ENCODE results near the gene BCOR. TPM values are rescaled to one million over a fixed set of nuclear protein-coding genes. Genes with fewer than 3 reads are reported as not detected.

BCOR gene
- total RNA-seq, 4 donors from 2014 or later: 23.8 to 37.5 (median 31.1) TPM

GRCh38 chrX:40047485-40047884 is 50.3 kb downstream of the BCOR start:
- TF ChIP-seq POLR2A (IDR thresholded peaks at IDR 0.05) (no peak), CTCF (IDR thresholded peaks at IDR 0.05) (no peak)
- intact Hi-C loops (cut with DNase I; ENCODE audit: low total_unique reads): no loop called here
- no peak for DNase-seq (ENCODE audit: low spot score in 2 of 2)

GRCh38 chrX:40043895-40044294 is 53.9 kb downstream of the BCOR start:
- H3K4me3 ChIP-seq (ENCODE audit: low read depth, poor library complexity, severe bottlenecking): no peak overlapping the region
- WGBS, 2 donors: 53 to 69% methylated on average over 3 of the region's 3 CpGs
- DNase-seq (ENCODE audit: low spot score in 2 of 2): no peak
- TF ChIP-seq CTCF (IDR thresholded peaks at IDR 0.05): no peak
- no peak for TF ChIP-seq POLR2A (IDR thresholded peaks at IDR 0.05)
- intact Hi-C loops (cut with DNase I; ENCODE audit: low total_unique reads): no loop called here

More at GRCh38 chrX:40047485-40047884, 50.3 kb downstream of the BCOR start:
- H3K4me3 ChIP-seq (ENCODE audit: low read depth, poor library complexity, severe bottlenecking): no peak overlapping the region

- no peak for TF ChIP-seq CTCF (IDR thresholded peaks at IDR 0.05)
- no peak for TF ChIP-seq POLR2A (IDR thresholded peaks at IDR 0.05)
Observed at GRCh38 chrX:40041915-40042314, 55.8 kb downstream of the BCOR start.

GRCh38 chrX:40040686-40041461 is 56.9 kb downstream of the BCOR start:
- WGBS, 2 donors: 50 to 54% methylated on average over 4 of the region's 4 CpGs
- intact Hi-C loops (cut with DNase I; ENCODE audit: low total_unique reads): no loop called here
- DNase-seq (ENCODE audit: low spot score in 2 of 2): no peak
- H3K4me3 ChIP-seq (ENCODE audit: low read depth, poor library complexity, severe bottlenecking): no peak overlapping the region
- TF ChIP-seq POLR2A (IDR thresholded peaks at IDR 0.05) (no peak), CTCF (IDR thresholded peaks at IDR 0.05) (no peak)

More at GRCh38 chrX:40041915-40042314, 55.8 kb downstream of the BCOR start:
- H3K4me3 ChIP-seq (ENCODE audit: low read depth, poor library complexity, severe bottlenecking): no peak overlapping the region
- DNase-seq (ENCODE audit: low spot score in 2 of 2): no peak
- WGBS, 2 donors: 36 to 46% methylated on average over 4 to 5 of the region's 6 CpGs
- intact Hi-C loops (cut with DNase I; ENCODE audit: low total_unique reads): no loop called here

GRCh38 chrX:40039887-40040286 is 57.9 kb downstream of the BCOR start:
- 88 to 90% methylated on average over 8 of the region's 8 CpGs for WGBS, 2 donors
- intact Hi-C loops (cut with DNase I; ENCODE audit: low total_unique reads): no loop called here
- TF ChIP-seq POLR2A (IDR thresholded peaks at IDR 0.05) (no peak), CTCF (IDR thresholded peaks at IDR 0.05) (no peak)
- no peak overlapping the region for H3K4me3 ChIP-seq (ENCODE audit: low read depth, poor library complexity, severe bottlenecking)
- DNase-seq (ENCODE audit: low spot score in 2 of 2): no peak

- DNase-seq (ENCODE audit: low spot score in 2 of 2): no peak
- intact Hi-C loops (cut with DNase I; ENCODE audit: low total_unique reads): no loop called here
Observed at GRCh38 chrX:40037367-40037766, 60.4 kb downstream of the BCOR start.

More at GRCh38 chrX:40037367-40037766, 60.4 kb downstream of the BCOR start:
- no peak overlapping the region for H3K4me3 ChIP-seq (ENCODE audit: low read depth, poor library complexity, severe bottlenecking)
- TF ChIP-seq POLR2A (IDR thresholded peaks at IDR 0.05): no peak
- no peak for TF ChIP-seq CTCF (IDR thresholded peaks at IDR 0.05)
